ENCODE measurements around the gene ITGB7. TPM values are rescaled to one million over a fixed set of nuclear protein-coding genes. Genes with fewer than 3 reads are reported as not detected.

Gene ITGB7
- total RNA-seq, 1 donor from 2014 or later: not detected

DNA sequence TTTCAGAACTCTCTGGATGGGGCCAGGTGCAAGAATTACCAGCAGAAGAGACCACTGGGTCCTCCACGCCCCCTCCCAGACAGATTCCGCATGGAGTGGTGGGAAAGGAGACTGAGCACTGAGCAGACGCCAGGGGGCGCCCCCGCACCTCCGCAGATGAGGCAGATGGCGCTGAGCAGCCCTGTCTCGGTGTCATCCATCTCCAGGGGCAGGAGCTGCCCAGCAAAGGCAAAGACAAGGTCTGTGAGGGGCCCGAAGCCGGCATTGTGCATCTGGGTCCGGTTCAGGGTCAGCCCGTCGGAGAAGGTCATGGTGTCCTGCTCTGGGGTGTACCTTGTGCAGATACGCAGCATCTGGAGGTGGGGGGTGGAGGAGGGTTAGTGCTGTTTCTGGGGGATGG is 6.3 kb upstream of the ITGB7 start:
- peaks cover 42% of the 10 kb centered on the region for H3K4me1 Mint-ChIP-seq
- Histone ChIP-seq H2AFZ (replicated peaks) (no peak overlapping the region), H3K9ac (no peak overlapping the region), H3F3A (ENCODE audit: low read depth) (peaks cover 32% of the 10 kb centered on the region), H3K4me2 (no peak overlapping the region), H3K36me3 (no peaks in the 10 kb centered on the region), H3K9me3 (ENCODE audit: low read depth) (no peaks in the 10 kb centered on the region), H3K79me2 (ENCODE audit: low read depth) (peaks cover 23% of the 10 kb centered on the region), H4K20me1 (ENCODE audit: low read depth) (peaks cover 4% of the 10 kb centered on the region), H3K27me3 (no peaks in the 10 kb centered on the region), H3K4me3 (no peak overlapping the region), H3K27ac (no peak overlapping the region), H3K4me1 (peaks cover 23% of the 10 kb centered on the region)
- peaks cover 22% of the 10 kb centered on the region for H3K27me3 Mint-ChIP-seq (ENCODE audit: insufficient read depth, low read depth)
- peak; percentile 91 for DNase-seq (ENCODE audit: low spot score)
- no peaks in the 10 kb centered on the region for H3K9me3 Mint-ChIP-seq
- peak; percentile 98 for TF ChIP-seq CTCF (IDR thresholded peaks at IDR 0.05)
- TF ChIP-seq EZH2 (IDR thresholded peaks at IDR 0.05): no peak
- no peak overlapping the region for H3K27ac Mint-ChIP-seq
- no peaks in the 10 kb centered on the region for H3K36me3 Mint-ChIP-seq
- peak overlapping the region; percentile 21 for H3K4me3 Mint-ChIP-seq

GRCh38 chr12:53212931-53213330 is 5.9 kb upstream of the ITGB7 start:
- DNase-seq (ENCODE audit: low spot score): no peak
- H3K79me2 ChIP-seq (ENCODE audit: low read depth): peaks cover 21% of the 10 kb centered on the region
- H3K9ac ChIP-seq: no peak overlapping the region
- no peaks in the 10 kb centered on the region for H3K9me3 ChIP-seq (ENCODE audit: low read depth)
- H3K4me3 Mint-ChIP-seq: no peak overlapping the region
- no peaks in the 10 kb centered on the region for H3K27me3 ChIP-seq
- no peaks in the 10 kb centered on the region for H3K36me3 Mint-ChIP-seq
- H2AFZ ChIP-seq (replicated peaks): no peak overlapping the region
- no peak overlapping the region for H3K27ac ChIP-seq
- no peak overlapping the region for H3K4me2 ChIP-seq
- no peaks in the 10 kb centered on the region for H3K36me3 ChIP-seq
- H3K4me3 ChIP-seq: no peak overlapping the region
- peaks cover 4% of the 10 kb centered on the region for H4K20me1 ChIP-seq (ENCODE audit: low read depth)
- peaks cover 19% of the 10 kb centered on the region for H3K27me3 Mint-ChIP-seq (ENCODE audit: insufficient read depth, low read depth)
- H3K27ac Mint-ChIP-seq: no peak overlapping the region
- peaks cover 19% of the 10 kb centered on the region for H3K4me1 ChIP-seq
- peaks cover 31% of the 10 kb centered on the region for H3F3A ChIP-seq (ENCODE audit: low read depth)
- TF ChIP-seq EZH2phosphoT487 (IDR thresholded peaks at IDR 0.05) (no peak), EZH2 (IDR thresholded peaks at IDR 0.05) (no peak), CTCF (IDR thresholded peaks at IDR 0.05) (no peak)
- H3K4me1 Mint-ChIP-seq: peaks cover 42% of the 10 kb centered on the region
- no peaks in the 10 kb centered on the region for H3K9me3 Mint-ChIP-seq

DNA sequence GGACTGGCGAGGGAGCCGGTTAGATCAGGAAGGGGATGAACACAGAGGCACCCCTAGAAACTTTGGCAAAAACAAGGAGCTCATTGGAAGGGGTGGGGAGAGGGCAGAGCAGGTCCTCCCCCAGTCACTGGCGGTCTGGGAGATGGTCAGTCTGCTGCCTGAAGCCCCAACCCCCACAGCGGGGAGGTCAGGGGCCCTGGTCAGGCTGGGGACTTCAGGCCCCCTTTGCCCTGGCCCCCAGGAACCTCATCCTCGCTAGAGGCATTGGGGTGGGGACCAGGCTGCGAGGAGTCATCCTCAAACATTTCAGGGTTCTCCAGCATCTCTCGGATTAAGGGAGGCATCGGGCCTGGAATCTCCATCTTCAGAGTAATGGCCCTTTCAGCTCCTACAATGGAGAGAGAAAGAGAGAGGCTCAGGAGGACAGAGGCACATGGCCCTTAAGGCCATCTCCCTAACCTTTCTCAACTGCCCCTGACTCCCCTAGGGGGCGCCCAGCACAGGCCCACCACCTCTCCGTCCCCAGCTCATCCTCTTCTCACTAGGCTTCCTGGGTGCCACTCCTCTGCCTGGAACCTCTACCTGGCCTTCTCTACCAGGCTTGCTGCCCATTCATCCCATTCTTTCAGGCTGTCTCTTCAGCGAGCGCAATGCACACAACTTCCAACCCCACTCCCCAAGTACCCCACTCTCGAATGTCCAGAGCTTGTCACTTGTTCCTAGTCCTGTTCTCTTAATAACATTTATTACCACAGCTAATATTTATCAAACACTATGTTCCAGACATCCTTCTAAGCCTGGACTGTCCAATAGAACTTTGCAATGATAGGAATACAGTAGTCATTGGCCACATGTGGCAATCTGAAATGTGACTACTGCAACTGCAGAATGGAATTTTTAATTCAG is 4.7 kb upstream of the ITGB7 start:
- peak overlapping the region; percentile 9 for H3K27ac Mint-ChIP-seq
- Histone ChIP-seq H2AFZ (replicated peaks) (no peak overlapping the region), H3K4me3 (no peak overlapping the region), H3K4me2 (no peak overlapping the region), H3K27me3 (no peaks in the 10 kb centered on the region), H4K20me1 (ENCODE audit: low read depth) (peaks cover 4% of the 10 kb centered on the region), H3K9ac (no peak overlapping the region), H3F3A (ENCODE audit: low read depth) (peaks cover 27% of the 10 kb centered on the region), H3K79me2 (ENCODE audit: low read depth) (peaks cover 9% of the 10 kb centered on the region), H3K36me3 (no peaks in the 10 kb centered on the region), H3K27ac (no peak overlapping the region), H3K9me3 (ENCODE audit: low read depth) (no peaks in the 10 kb centered on the region), H3K4me1 (peaks cover 7% of the 10 kb centered on the region)
- no peaks in the 10 kb centered on the region for H3K36me3 Mint-ChIP-seq
- DNase-seq (ENCODE audit: low spot score): peak; percentile 54
- peaks cover 15% of the 10 kb centered on the region for H3K27me3 Mint-ChIP-seq (ENCODE audit: insufficient read depth, low read depth)
- no peaks in the 10 kb centered on the region for H3K9me3 Mint-ChIP-seq
- TF ChIP-seq EZH2 (IDR thresholded peaks at IDR 0.05): no peak
- peak; percentile 63 for TF ChIP-seq CTCF (IDR thresholded peaks at IDR 0.05)
- H3K4me1 Mint-ChIP-seq: peaks cover 31% of the 10 kb centered on the region
- H3K4me3 Mint-ChIP-seq: peak overlapping the region; percentile 7
